Left ventricle myocardium superior (tissue), 1 donor: Measurements from ENCODE around the gene SERPINA1. TPM values are rescaled to one million over a fixed set of nuclear protein-coding genes. Genes with fewer than 3 reads are reported as not detected.

Experiments used
- ATAC-seq: fragments of 200-7000 bp; cut with Tn5 transposase; one replicate; pipeline ENCODE4 v1.9.1; 2020; ENCODE audit warnings: mild to moderate bottlenecking, moderate library complexity
- DNase-seq: peaks from one replicate; pipeline ENCODE4 v3.0.0-alpha.2; 2020
- intact Hi-C: fragments of 100-400 bp; cut with micrococcal nuclease; formaldehyde crosslinking; loops from one replicate; pipeline ENCODE4 v1.11.0; 2022
- total RNA-seq: library from RNA; stranded (reverse); fragmentation: NEBNext Ultra II Directional; extraction: Animal tissue kit (Norgen Biotek cat#: 25700); gene quantifications from one replicate; pipeline ENCODE4 v1.2.1, GENCODE V29; 2021
- donor health status: DM: no; HTN: yes; CAD: no; lungs with severe emphysema.

Gene SERPINA1
- total RNA-seq, 1 donor from 2014 or later = 7.7 TPM

GRCh38 chr14:94400422-94400841 is 12.0 kb upstream of the SERPINA1 start:
- DNase-seq (no peak), ATAC-seq (no peak)
- intact Hi-C loops = no loop called here

- DNase-seq = no peak
- intact Hi-C loops = no loop called here
- ATAC-seq = no peak
Observed at GRCh38 chr14:94398536-94398935, 10.1 kb upstream of the SERPINA1 start.

GRCh38 chr14:94398182-94398479 is 9.7 kb upstream of the SERPINA1 start:
- no peak for DNase-seq
- ATAC-seq = no peak
- intact Hi-C loops = no loop called here

GRCh38 chr14:94397289-94398181 is 9.1 kb upstream of the SERPINA1 start:
- no peak for ATAC-seq
- intact Hi-C loops = no loop called here
- no peak for DNase-seq

GRCh38 chr14:94396628-94397225 is 8.3 kb upstream of the SERPINA1 start:
- DNase-seq (no peak), ATAC-seq (no peak)
- intact Hi-C loops = no loop called here

GRCh38 chr14:94395888-94396574 is 7.6 kb upstream of the SERPINA1 start:
- intact Hi-C loops = no loop called here
- DNase-seq (no peak), ATAC-seq (no peak)

GRCh38 chr14:94395282-94395887 is 7.0 kb upstream of the SERPINA1 start:
- intact Hi-C loops = no loop called here
- DNase-seq (no peak), ATAC-seq (no peak)

GRCh38 chr14:94394581-94395207 is 6.3 kb upstream of the SERPINA1 start:
- intact Hi-C loops = no loop called here
- ATAC-seq (peak; percentile 73), DNase-seq (peak; percentile 49)

GRCh38 chr14:94394025-94394493 is 5.7 kb upstream of the SERPINA1 start:
- intact Hi-C loops = no loop called here
- no peak for ATAC-seq

GRCh38 chr14:94393474-94393873 is 5.1 kb upstream of the SERPINA1 start:
- ATAC-seq = no peak
- no peak for DNase-seq
- intact Hi-C loops = no loop called here

More at GRCh38 chr14:94394025-94394493, 5.7 kb upstream of the SERPINA1 start:
- DNase-seq = no peak

- ATAC-seq = peak; percentile 65
- intact Hi-C loops = no loop called here
- no peak for DNase-seq
Observed at GRCh38 chr14:94392510-94392935, 4.1 kb upstream of the SERPINA1 start.

- DNase-seq (no peak), ATAC-seq (no peak)
- intact Hi-C loops = no loop called here
Observed at GRCh38 chr14:94391281-94391975, 3.0 kb upstream of the SERPINA1 start.

- intact Hi-C loops = no loop called here
- ATAC-seq (peak; percentile 67), DNase-seq (peak; percentile 70)
Observed at GRCh38 chr14:94390372-94391086, 2.1 kb upstream of the SERPINA1 start.

GRCh38 chr14:94389731-94390371 is 1.4 kb upstream of the SERPINA1 start:
- ATAC-seq (no peak), DNase-seq (no peak)
- intact Hi-C loops = no loop called here

- ATAC-seq = no peak
- no peak for DNase-seq
- intact Hi-C loops = no loop called here
Observed at GRCh38 chr14:94389104-94389469, 685 bp upstream of the SERPINA1 start.

GRCh38 chr14:94388027-94388383 is 397 bp downstream of the SERPINA1 start:
- ATAC-seq (no peak), DNase-seq (no peak)
- intact Hi-C loops = no loop called here

GRCh38 chr14:94387051-94388026 is 1.1 kb downstream of the SERPINA1 start:
- no peak for DNase-seq
- intact Hi-C loops = no loop called here
- ATAC-seq = no peak
